Posterior cingulate gyrus (tissue), 11 donors: ENCODE measurements around the gene RALGPS1.

Source experiments
- DNase-seq, 10 donors: peaks; one replicate each; pipeline versions ENCODE4 v3.0.0 to v3.0.0-alpha.2; 2020 to 2021; ENCODE audit warnings: mixed read lengths in 3 of 10
- intact Hi-C: fragments of 100-400 bp; cut with DNase I; formaldehyde crosslinking; loops from one replicate; pipeline ENCODE4 v1.15.1; 2023

Gene RALGPS1

DNA sequence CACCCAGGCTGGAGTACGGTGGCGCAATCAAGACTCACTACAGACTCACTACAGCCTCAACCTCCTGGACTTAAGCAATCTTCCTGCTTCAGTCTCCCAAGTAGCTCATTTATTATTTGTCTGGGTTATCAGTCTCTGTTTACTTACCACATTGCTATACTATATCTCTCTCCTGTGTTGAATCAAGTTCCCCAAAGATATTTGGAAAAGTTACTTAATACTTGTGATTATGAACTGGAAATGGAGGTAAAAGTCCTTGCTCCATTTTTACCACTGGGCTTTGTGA, 152.2 kb downstream of the RALGPS1 start:
- DNase-seq = no peak
- intact Hi-C loops = no loop called here

DNA sequence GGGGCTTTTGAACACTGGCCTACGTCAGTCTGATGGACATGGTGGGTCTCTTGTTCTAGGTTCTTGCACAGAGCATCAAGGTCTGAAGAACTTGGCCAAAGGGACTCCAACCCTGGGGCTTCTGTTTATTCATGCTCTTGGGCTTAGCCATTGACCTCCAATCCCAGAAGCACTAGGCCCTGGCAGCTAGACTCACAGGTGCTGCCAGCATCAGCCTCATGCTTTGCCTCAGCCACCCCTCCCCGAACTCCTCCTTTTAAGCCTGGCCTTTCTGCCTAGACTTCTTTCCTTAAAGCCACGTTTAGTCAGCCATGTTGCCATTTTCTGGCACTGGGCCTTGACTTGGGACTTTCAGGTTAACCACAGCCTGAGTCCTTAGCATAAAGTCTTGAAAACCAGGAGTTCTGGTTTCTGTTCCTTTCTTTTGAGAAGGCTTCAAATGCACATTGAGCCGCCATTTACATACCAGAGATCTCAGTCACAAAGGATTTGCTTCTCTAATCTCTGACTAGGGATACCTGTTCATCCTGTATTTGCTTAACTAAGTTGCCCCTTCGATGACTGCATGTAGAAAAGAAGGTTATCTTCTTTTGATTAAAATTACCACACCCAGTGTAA, 153.1 kb downstream of the RALGPS1 start:
- intact Hi-C loops = no loop called here
- no peak for DNase-seq

- intact Hi-C loops = no loop called here
- peak in 4 of 10 donors; percentile 41 to 85 (median 54) for DNase-seq
These were observed 160.3 kb downstream of the RALGPS1 start for GRCh38 chr9:127074561-127075548.

DNA sequence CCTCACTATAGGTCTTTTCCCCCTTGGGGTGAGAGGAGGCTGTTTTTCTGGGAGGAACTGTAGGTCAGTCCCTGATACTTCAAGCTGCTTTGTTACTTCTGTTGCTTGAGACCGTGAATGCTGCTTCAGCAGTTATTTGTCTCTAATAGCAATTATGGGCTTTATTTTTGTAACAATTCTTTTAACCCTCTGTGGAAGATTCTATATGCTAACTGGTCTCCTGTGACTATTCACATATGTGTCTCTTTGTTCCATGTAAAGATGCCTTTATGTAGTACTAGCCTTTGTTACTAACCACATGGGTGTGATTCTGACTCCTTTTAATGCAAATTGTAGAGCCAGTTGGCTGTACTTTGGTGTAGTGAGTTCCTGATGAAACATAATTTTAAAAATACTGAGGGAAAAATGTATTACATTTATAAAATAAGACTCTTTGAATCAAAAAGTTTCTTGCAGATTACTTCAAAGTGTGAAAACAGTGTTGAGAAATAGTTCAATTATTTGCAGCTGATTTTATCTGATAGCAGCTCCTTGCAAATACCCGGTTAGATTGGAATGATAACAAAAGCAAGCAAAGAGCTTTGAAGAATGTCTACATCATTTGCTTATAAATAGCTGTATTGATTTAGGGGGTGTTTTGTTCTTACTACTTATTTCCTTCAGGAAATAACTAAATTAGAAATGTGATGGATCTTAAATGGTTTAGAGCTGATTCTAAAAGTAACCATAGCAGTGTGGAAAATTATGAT, 161.2 kb downstream of the RALGPS1 start:
- no peak for DNase-seq
- intact Hi-C loops = no loop called here

DNA sequence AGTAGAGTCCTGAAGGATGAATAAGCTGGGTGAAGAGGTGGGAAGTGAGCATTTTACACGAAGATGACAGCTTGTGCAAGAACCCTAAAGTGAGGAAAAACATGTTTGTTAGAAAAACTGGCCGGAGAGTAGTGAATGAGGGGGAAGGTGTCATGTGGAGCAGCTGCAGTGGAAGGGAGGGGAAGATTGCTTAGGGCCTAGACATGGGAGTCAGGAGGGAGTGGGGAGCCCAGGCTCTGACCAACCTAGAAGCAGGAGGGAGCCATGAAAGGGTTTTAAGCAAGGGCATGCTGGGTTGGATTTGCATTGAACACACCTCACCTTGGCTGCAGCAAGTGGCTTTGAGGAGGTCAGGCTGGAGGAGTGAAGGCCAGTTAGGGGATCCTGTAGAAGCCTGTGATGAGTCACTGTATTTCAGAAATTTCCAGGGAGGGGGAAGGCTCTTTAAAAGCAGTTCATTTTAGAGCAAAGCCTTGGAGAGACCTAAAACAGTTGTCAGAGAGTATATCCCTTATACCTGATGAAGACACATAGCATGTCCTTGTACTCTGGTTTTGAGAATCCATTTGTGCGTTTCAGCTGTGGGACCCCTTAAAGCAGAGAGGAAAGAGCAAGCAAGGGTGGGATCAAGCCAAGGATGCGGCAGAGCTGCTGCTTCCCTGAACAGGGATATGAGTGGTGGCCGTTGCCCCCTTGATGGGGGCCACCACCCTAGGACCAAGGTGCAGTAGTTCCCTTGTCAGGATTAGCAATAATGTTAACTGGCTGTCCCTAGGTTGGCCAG, 162.5 kb downstream of the RALGPS1 start:
- intact Hi-C loops = no loop called here
- peak in 1 of 10 donors; percentile 28 for DNase-seq

DNA sequence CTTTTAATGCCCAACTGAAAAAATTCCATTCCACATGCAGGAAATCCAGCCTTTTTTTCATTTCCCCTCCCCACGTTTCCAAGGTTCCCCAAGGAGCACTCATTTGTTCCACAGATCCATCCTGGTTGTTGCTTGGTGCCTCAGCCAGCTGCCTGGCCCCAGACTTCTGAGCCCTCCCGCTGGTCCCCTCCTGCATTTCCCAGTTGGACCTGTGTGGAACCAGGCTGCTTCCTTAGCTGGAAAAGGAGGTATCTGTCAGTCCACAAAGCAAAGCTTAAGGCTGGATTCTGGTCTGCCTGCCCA, 163.0 kb downstream of the RALGPS1 start:
- intact Hi-C loops = no loop called here
- DNase-seq = no peak

- intact Hi-C loops = no loop called here
- DNase-seq = no peak
These were observed 163.8 kb downstream of the RALGPS1 start for GRCh38 chr9:127078336-127078735.

GRCh38 chr9:127078988-127079387, 164.4 kb downstream of the RALGPS1 start:
- no peak for DNase-seq
- intact Hi-C loops = no loop called here

DNA sequence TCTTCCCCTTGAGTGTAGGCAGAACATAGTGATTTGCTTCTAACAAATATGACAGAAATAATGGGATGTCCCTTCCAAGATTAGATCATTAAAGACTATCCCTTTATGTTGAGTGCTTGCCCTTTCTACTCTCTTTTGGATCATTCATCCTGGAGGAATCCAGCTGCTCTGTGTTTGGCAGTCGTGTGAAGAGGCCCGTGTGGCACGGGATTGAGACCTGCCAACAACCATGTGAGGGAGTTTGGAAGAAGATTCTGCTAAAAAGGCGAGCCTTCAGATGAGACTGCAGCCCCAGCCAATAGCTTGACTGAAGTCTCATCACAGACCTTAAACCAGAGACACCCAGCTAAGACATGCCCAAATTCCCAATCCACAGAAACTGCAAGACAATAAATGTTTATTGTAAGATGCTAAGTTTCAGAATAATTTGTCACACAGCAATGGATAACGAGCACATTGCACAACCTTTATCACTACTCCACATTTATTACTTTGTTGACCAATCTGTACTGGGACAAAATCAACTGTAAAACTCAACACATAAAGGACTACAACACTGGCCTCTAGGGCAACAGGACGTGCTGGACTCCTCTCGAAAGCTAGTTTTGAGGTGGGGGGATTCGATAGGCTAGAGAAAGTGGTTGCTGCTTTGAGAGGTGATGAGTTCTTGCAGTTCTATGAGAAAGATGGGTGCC, 165.0 kb downstream of the RALGPS1 start:
- intact Hi-C loops = no loop called here
- no peak for DNase-seq

DNA sequence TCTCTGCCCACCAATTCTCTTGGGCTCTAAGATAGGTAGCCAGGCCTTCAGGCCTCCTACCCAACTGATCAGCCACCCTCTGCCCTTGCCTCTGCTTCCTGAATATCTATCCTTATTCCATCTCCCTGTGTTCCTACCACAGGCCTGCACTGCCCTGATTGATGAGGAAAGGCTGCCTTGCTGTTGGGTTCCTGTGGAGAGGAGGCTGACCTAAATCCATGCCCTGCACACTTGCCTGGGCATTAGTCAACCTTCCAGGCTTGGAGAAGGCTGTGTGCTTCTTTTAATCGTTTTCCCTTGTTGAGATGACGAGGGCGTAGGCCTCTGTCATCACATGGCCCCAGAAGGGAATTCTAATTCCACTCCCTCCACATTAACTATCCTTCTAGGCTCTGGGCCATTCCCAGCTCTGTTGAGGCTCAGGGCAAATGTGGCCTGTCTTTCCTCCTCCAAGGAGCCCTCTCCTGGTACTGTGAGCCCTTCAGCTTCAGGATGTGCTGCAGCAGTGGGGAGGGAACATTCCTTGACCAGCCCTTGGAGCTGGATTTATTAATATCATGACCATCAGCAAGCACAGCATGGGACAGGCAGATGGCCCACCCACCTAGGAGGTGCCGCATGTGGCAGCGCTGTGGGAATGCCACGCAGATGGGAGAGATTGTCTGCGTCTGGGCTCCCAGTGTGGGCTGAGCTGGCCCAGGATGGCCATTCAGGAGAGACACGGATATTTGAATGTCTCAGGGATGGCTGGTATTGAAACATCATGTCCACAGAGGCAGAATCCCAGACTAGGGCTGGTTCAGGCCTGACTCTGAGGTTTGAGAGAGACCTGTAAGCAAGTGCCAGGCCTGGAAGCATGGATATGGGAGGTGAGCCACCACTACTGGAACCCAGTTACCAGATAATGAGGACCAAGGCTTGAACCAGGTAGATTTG, 166.9 kb downstream of the RALGPS1 start:
- intact Hi-C loops = no loop called here
- no peak for DNase-seq

GRCh38 chr9:127083138-127083980, 168.8 kb downstream of the RALGPS1 start:
- intact Hi-C loops = no loop called here
- DNase-seq = no peak

GRCh38 chr9:127084076-127085039, 169.8 kb downstream of the RALGPS1 start:
- peak in 1 of 10 donors; percentile 70 for DNase-seq
- intact Hi-C loops = no loop called here

DNA sequence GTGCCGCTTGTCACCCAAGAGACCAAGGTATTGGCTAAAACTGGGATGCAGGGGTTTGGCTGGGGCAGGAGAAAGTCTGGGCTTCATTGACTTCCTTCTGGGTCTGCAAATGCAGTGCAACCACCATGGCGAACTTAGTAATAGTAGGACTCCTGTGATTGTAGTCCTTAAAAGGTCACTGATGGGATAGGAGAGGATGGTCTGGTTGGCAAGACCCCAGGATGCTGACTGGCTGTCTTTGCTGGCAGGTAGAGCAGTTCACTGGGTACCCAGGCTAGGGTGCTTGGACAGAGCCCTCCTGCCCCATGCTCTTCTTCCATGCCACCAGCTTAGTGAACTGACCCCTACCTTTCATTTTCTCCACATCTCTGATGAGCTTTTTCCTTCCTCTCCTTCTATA, 170.6 kb downstream of the RALGPS1 start:
- intact Hi-C loops = no loop called here

GRCh38 chr9:127086771-127087170, 172.2 kb downstream of the RALGPS1 start:
- no peak for DNase-seq
- intact Hi-C loops = no loop called here

More for the DNA sequence above, 170.6 kb downstream of the RALGPS1 start:
- DNase-seq = no peak

DNA sequence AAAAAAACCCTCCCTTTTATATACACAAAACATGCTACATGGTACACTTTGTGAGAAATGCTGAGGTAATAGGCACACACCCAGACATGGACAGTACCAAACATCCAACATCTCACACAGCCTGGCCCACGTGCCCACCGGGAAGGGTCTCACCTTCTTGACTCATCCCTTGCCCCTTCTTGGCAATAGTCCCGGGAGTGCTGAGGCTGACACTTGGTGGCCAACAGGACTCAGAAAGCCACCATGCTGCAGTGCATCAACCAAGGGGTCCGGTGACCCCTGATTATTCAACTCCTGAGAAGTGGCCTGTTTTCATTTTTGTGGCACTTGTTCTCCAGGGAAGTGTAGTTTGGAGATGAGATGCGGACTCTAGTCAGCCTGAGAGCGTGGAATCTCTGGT, 172.8 kb downstream of the RALGPS1 start:
- intact Hi-C loops = no loop called here
- no peak for DNase-seq

DNA sequence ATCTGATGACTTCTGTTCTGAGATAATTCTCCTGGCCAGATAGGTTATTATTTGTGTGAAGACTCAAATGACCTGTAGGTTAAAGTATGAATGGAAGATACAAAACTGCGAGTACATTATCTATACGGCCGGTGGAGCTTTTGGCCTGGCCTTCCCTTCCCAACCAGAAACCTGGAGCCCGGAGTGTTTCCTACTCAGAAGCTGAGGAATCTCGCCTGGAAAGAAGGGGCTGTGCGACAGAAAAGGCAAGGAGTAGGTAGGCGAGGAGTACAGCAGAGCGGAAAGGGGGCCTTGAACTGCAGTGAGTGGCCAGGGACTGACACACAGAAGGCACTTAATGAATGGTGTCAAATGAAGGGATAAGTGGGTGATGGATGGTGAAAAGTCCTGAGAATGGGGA, 173.3 kb downstream of the RALGPS1 start:
- intact Hi-C loops = no loop called here
- no peak for DNase-seq
